ENCODE results near the gene KRT78.

KRT78 gene

DNA sequence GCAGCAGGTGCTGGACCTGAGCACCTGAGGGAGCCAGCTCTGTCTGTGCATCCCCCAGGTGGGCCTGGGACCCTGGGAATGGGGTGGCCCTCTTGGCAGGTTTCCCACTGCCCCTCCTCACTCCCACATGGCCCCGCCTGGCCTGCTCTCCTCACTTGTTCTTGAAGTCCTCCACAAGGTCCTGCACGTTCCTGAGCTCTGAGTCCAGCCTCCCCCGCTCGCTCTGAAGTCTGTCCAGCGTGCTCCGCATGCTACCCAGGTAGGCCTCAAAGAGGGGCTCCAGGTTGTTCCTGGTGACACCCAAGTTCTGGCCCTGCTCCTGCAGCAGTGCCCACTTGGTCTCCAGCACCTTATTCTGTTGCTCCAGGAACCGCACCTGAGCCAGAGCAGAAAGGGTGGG is 17.5 kb downstream of the KRT78 start:
- DNase-seq (ENCODE audit: low read depth) = no peak
- no peak overlapping the region for H3K4me3 ChIP-seq (ENCODE audit: low read depth, low read length)

DNA sequence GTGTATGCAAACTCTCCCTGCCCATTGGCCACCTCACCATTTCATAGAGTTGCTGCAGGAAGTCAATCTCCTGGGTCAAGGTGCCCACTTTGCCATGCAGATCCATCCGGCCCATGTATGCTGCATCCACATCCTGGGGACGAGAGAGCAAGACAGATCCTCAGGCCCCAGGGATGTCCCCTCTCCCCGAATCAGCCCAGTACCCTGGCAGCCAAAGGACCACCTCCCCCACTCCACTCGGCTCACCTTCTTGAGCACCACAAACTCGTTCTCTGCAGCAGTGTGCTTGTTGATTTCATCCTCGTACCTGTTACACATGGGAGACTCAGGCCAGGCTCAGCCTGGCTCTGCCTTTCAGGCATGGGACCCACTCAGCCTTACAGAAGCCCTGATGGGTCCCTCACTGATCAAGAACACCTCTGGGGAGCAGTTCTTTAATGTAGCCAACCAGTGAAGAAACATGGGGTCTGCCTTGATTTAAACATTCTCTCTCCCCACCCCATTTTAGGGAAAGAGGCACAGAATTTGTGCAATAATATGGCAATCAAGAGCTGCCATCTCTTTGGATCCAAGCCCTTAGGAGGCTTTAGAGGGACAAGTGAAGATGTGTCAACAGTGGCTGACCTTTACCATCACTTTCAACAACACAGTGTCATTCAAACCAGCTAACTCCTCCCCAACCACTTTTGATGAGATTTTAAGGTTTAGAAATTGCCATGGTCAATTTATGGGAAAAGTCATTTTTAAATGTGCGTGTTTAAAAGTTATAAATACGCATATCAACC is 18.6 kb downstream of the KRT78 start:
- no peak overlapping the region for H3K4me3 ChIP-seq (ENCODE audit: low read depth, low read length)
- no peak for DNase-seq (ENCODE audit: low read depth)
- TF ChIP-seq, protein P1, sequence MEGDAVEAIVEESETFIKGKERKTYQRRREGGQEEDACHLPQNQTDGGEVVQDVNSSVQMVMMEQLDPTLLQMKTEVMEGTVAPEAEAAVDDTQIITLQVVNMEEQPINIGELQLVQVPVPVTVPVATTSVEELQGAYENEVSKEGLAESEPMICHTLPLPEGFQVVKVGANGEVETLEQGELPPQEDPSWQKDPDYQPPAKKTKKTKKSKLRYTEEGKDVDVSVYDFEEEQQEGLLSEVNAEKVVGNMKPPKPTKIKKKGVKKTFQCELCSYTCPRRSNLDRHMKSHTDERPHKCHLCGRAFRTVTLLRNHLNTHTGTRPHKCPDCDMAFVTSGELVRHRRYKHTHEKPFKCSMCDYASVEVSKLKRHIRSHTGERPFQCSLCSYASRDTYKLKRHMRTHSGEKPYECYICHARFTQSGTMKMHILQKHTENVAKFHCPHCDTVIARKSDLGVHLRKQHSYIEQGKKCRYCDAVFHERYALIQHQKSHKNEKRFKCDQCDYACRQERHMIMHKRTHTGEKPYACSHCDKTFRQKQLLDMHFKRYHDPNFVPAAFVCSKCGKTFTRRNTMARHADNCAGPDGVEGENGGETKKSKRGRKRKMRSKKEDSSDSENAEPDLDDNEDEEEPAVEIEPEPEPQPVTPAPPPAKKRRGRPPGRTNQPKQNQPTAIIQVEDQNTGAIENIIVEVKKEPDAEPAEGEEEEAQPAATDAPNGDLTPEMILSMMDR (IDR thresholded peaks at IDR 0.05; ENCODE audit: low read depth, low read length) = no peak
- TF ChIP-seq, protein P2, sequence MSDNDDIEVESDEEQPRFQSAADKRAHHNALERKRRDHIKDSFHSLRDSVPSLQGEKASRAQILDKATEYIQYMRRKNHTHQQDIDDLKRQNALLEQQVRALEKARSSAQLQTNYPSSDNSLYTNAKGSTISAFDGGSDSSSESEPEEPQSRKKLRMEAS (IDR thresholded peaks at IDR 0.05; ENCODE audit: low read depth, low read length) = no peak

More for the DNA sequence above, 17.5 kb downstream of the KRT78 start:
- TF ChIP-seq, protein P1 (IDR thresholded peaks at IDR 0.05; ENCODE audit: low read depth, low read length) = no peak

DNA sequence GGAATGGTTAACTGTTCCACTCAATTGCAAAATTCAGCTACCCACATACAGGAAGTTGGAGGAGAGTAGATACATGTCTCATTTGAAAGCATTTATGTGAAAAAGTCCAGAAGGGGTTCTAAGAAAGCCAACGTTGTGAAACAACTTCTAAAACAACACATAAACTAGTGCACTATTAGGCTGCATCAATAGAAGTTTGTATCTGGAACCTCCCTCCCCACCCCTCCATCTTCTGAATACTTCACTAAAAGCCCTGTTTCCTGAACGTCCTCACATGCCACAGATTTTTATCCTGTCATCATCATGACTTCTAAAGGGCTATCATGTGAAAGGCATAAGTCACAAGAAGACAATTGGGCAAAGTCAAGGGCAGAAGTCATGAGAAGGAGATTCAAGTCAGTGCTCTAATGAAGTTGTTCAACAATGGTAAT is 20.2 kb downstream of the KRT78 start:
- DNase-seq (ENCODE audit: low read depth) = peak; percentile 33
- no peak for TF ChIP-seq POLR2A (IDR thresholded peaks at IDR 0.05; ENCODE audit: extremely low read depth, insufficient read length)
- TF ChIP-seq, protein P1 (IDR thresholded peaks at IDR 0.05; ENCODE audit: low read depth, low read length) = no peak
- no peak overlapping the region for H3K4me3 ChIP-seq (ENCODE audit: low read depth, low read length)

DNA sequence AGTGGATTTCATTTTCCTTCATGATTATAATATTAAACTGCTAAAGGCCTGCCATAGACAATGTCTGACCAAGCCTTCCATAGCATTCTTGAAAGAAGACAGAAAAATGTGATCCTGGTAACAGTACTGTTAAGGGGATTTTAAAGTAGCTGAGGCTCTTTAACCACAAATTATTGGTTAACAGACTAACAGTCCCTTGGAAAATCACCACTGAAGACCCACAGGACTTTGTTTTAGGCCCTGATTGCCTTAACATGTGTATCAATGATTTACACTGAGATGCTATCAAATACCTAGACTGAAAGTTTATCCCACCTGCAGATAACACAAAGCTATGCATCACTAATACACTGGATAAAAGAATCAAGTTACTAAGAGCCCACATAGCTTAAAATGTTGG is 20.6 kb downstream of the KRT78 start:
- TF ChIP-seq, protein P2 (IDR thresholded peaks at IDR 0.05; ENCODE audit: low read depth, low read length) = no peak
- TF ChIP-seq, protein P1 (IDR thresholded peaks at IDR 0.05; ENCODE audit: low read depth, low read length) = no peak
- TF ChIP-seq POLR2A (IDR thresholded peaks at IDR 0.05; ENCODE audit: extremely low read depth, insufficient read length) (no peak), MYC (IDR thresholded peaks at IDR 0.05; ENCODE audit: low read depth, low read length) (no peak)
- no peak for DNase-seq (ENCODE audit: low read depth)
- H3K4me3 ChIP-seq (ENCODE audit: low read depth, low read length) = no peak overlapping the region

DNA sequence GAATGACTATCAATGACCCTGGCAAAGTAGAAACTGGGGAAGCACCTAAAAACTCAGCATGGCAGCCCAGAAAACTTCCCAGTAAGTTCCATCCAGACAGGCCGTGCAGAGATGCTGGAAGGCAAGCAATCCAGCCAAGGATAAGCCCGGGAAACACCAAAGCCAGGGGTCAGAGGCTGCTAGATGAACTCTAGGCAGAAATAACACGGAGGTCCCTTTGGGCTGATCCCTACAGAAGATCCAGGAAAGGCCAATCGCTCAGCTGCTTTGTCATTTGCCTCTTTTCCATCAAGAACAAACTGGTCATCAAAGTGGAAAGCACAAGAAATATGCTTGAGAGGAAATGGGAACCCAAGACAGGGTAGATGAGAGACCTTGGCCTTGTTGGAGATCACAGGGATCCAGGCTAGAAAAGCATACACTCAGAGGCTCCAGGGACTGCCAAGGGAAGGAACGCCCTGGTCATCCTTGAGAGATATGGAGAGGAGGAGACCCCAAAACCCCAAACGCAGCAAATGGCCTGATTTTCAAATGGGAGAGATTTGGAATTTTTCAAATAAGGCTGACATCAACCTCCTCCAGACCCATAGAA is 21.2 kb downstream of the KRT78 start:
- H3K4me3 ChIP-seq (ENCODE audit: low read depth, low read length) = no peak overlapping the region
- TF ChIP-seq POLR2A (IDR thresholded peaks at IDR 0.05; ENCODE audit: extremely low read depth, insufficient read length) (no peak), MYC (IDR thresholded peaks at IDR 0.05; ENCODE audit: low read depth, low read length) (no peak)
- TF ChIP-seq, protein P1 (IDR thresholded peaks at IDR 0.05; ENCODE audit: low read depth, low read length) = no peak
- TF ChIP-seq, protein P2 (IDR thresholded peaks at IDR 0.05; ENCODE audit: low read depth, low read length) = no peak
- DNase-seq (ENCODE audit: low read depth) = no peak

Data from NB4 (cell line).